Measurements from ENCODE around the gene ASTE1. TPM values are rescaled to one million over a fixed set of nuclear protein-coding genes. Genes with fewer than 3 reads are reported as not detected.

The ASTE1 gene
- total RNA-seq, 1 experiment from 2014 or later = 9.7 TPM

GRCh38 chr3:130981469-130981868 is 45.2 kb downstream of the ASTE1 start:
- no peak overlapping the region for H4K91ac ChIP-seq (ENCODE audit: insufficient read length, low read depth, low read length)
- WGBS (ENCODE audit: extremely low coverage, insufficient read length, low lambda C conversion rate) = no CpG with 5 or more reads among the region's 2 CpGs
- H2BK12ac ChIP-seq (ENCODE audit: insufficient read length, low read depth, low read length) = no peak overlapping the region
- H3K4me3 Mint-ChIP-seq = no peak overlapping the region
- H3K18ac ChIP-seq (ENCODE audit: insufficient read length, low read depth, low read length) = no peak overlapping the region
- no peaks in the 10 kb centered on the region for H3K27me3 Mint-ChIP-seq (ENCODE audit: low read depth)
- no peaks in the 10 kb centered on the region for H4K20me1 ChIP-seq (ENCODE audit: control insufficient read depth, insufficient read depth, insufficient read length)
- TF ChIP-seq, protein P1, sequence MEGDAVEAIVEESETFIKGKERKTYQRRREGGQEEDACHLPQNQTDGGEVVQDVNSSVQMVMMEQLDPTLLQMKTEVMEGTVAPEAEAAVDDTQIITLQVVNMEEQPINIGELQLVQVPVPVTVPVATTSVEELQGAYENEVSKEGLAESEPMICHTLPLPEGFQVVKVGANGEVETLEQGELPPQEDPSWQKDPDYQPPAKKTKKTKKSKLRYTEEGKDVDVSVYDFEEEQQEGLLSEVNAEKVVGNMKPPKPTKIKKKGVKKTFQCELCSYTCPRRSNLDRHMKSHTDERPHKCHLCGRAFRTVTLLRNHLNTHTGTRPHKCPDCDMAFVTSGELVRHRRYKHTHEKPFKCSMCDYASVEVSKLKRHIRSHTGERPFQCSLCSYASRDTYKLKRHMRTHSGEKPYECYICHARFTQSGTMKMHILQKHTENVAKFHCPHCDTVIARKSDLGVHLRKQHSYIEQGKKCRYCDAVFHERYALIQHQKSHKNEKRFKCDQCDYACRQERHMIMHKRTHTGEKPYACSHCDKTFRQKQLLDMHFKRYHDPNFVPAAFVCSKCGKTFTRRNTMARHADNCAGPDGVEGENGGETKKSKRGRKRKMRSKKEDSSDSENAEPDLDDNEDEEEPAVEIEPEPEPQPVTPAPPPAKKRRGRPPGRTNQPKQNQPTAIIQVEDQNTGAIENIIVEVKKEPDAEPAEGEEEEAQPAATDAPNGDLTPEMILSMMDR (conservative IDR thresholded peaks at IDR 0.05) = no peak
- H2BK15ac ChIP-seq (ENCODE audit: low read depth, low read length) = no peak overlapping the region
- no peak overlapping the region for H3K27ac ChIP-seq (ENCODE audit: insufficient read length, low read depth, low read length)
- no peak overlapping the region for H3K14ac ChIP-seq (ENCODE audit: insufficient read depth, low read length)
- no peak overlapping the region for H3K27ac Mint-ChIP-seq
- no peak overlapping the region for H4K8ac ChIP-seq (replicated peaks; ENCODE audit: insufficient read length, low read depth, low read length)
- no peak overlapping the region for H3K23ac ChIP-seq (ENCODE audit: insufficient read length, low read depth, low read length)
- H3K9me3 Mint-ChIP-seq = no peaks in the 10 kb centered on the region
- H2BK120ac ChIP-seq (ENCODE audit: low read depth, low read length, poor library complexity, severe bottlenecking) = no peak overlapping the region
- H3K9ac ChIP-seq (ENCODE audit: extremely low read depth, insufficient read length, low read length) = no peak overlapping the region
- H3K23me2 ChIP-seq (ENCODE audit: insufficient read length, low read depth, low read length, poor library complexity, severe bottlenecking) = no peaks in the 10 kb centered on the region
- H4K5ac ChIP-seq (ENCODE audit: insufficient read length, low read depth, low read length) = no peak overlapping the region
- no peak overlapping the region for H3K4ac ChIP-seq (ENCODE audit: low read depth, low read length)
- no peak overlapping the region for H2BK5ac ChIP-seq (ENCODE audit: insufficient read length, low read length)
- H3K4me1 ChIP-seq (ENCODE audit: insufficient read depth, low read length) = no peaks in the 10 kb centered on the region
- H3K27me3 ChIP-seq (ENCODE audit: insufficient read depth, low read length) = no peaks in the 10 kb centered on the region
- no peak overlapping the region for H2AFZ ChIP-seq (ENCODE audit: low read length)
- peaks cover 0 to 17% (median 15%) of the 10 kb centered on the region in 3 experiments; a peak in 5 of 7 replicates for H3K36me3 Mint-ChIP-seq (ENCODE audit: insufficient read depth in 1 of 3, low read depth in 3 of 3)
- no peak overlapping the region for H3K56ac ChIP-seq (ENCODE audit: insufficient read length, low read depth, low read length)
- H3K79me2 ChIP-seq (ENCODE audit: insufficient read depth, low read length) = no peaks in the 10 kb centered on the region
- no peak overlapping the region for H2AK5ac ChIP-seq (ENCODE audit: insufficient read length, low read length)
- H2BK20ac ChIP-seq (ENCODE audit: low read depth, low read length, poor library complexity, severe bottlenecking) = no peak overlapping the region
- peaks cover 0 to 3% of the 10 kb centered on the region in 2 experiments; a peak in 1 of 4 replicates for H3K4me1 Mint-ChIP-seq
- no peaks in the 10 kb centered on the region for H3K9me3 ChIP-seq (ENCODE audit: control insufficient read depth, low read depth, low read length)
- no peak overlapping the region for H3T11ph ChIP-seq (ENCODE audit: low read length)
- no peak overlapping the region for H3K4me2 ChIP-seq (ENCODE audit: insufficient read depth, insufficient read length, low read length)
- DNase-seq = no peak
- H3K79me1 ChIP-seq (ENCODE audit: insufficient read depth, low read depth, low read length, poor library complexity, severe bottlenecking) = no peaks in the 10 kb centered on the region
